GM10248 (cell line): ENCODE data around the gene TUBGCP2.

ENCODE experiments used
- CTCF ChIA-PET: fragments of 300-600 bp; sonication (Branson Sonifier 250); formaldehyde crosslinking; extraction: SDS; loops from one replicate; lab custom pipeline; 2021; ENCODE audit warnings: antibody characterized with exemption; lab: Yijun Ruan, JAX
- POLR2A ChIA-PET: fragments of 350-650 bp; sonication (Branson Sonifier 250); formaldehyde crosslinking; extraction: SDS; loops from one replicate; lab custom pipeline; 2020; ENCODE audit warnings: antibody characterized with exemption; lab: Yijun Ruan, JAX
- DNase-seq: peaks from one replicate; pipeline ENCODE4 v3.0.0; 2012; ENCODE audit errors: extremely low spot score
- CTCF ChIP-seq: IDR thresholded peaks from 2 replicates; pipeline ENCODE4 v1.5.1; 2012; ENCODE audit warnings: mild to moderate bottlenecking, low read depth; ENCODE audit errors: extremely low read depth, missing control alignments, control extremely low read depth

TUBGCP2 gene

GRCh38 chr10:133315847-133316246, 7.2 kb upstream of the TUBGCP2 start:
- POLR2A ChIA-PET = no interaction called here
- TF ChIP-seq CTCF = no peak
- no peak for DNase-seq
- CTCF ChIA-PET = interaction anchor here (0.7 to 4.2 kb wide), 9 partner anchors 8 to 182 kb away, joined by 3 to 44 read pairs (median 3); no protein-coding TSS in a partner anchor

DNA sequence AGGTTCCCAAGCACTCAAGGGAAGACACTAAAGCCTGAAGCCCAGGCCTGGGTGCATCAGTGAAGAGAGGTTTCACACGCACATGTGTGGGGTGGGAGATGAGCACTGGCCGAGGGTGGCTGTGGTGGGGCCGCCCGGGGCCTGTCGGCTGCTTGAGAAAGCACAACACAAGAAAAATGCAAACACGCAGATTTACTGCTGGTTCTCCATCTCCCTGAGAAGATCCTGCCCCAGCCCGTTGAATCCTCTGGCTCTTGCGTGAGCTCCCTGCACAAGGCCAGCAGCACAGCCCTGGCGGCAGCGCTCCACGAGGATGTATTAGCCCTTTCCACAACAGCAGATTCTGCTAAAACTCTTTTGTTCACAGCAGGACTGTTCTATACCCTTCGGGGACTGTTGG, 6.2 kb upstream of the TUBGCP2 start:
- DNase-seq = no peak
- ChIA-PET CTCF (interaction anchor here (1.0 to 4.2 kb wide), 8 partner anchors 9 to 183 kb away, joined by 3 to 44 read pairs (median 5); no protein-coding TSS in a partner anchor), POLR2A (interaction anchor here (0.7 kb wide), 1 partner anchor 32 kb away, joined by 5 read pairs; no protein-coding TSS in a partner anchor)
- TF ChIP-seq CTCF = no peak

DNA sequence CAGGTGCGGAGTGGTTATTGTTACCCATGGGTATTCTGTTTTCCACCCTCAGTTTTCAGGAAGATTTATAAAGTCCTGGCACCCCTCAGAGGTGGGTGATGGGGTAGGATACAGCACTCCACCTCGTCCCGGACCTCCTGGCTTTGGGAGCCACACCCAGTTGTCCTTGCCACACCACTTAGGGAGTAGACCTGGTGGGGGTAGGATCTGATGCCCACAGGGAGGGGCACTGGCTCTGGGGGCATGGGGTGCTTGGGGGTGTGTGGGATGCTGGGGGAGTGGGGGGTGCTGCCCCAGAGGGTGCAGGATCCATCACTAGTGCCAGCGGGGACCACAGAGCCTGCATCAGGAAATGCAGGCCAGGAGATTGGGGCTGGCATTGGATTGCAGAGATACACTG, 4.5 kb upstream of the TUBGCP2 start:
- TF ChIP-seq CTCF = no peak
- no peak for DNase-seq
- ChIA-PET CTCF (interaction anchor here (1.0 to 4.2 kb wide), 5 partner anchors 9 to 77 kb away, joined by 3 to 44 read pairs (median 4); no protein-coding TSS in a partner anchor), POLR2A (no interaction called here)

DNA sequence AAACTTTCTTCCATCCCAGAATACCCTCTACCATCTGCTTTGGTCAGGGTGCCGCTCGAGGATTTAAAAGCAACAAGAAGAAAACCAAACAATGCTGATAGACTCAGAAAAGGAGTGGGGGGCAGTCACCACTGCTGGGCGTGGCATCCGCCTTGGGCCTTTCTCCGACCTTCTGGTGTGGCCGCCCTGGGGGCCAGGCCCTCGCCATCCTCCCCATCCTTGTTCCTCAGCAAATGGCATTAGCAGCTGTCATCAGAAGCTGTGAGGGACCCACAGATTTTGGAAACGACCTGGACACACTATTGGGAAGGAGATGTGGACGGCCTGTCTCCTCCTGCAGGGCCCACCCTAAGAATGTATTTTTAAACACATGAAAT, 4.1 kb upstream of the TUBGCP2 start:
- DNase-seq = no peak
- ChIA-PET CTCF (interaction anchor here (1.2 to 4.2 kb wide), 3 partner anchors 11 to 77 kb away, joined by 3 to 44 read pairs (median 13); no protein-coding TSS in a partner anchor), POLR2A (no interaction called here)
- TF ChIP-seq CTCF = no peak

DNA sequence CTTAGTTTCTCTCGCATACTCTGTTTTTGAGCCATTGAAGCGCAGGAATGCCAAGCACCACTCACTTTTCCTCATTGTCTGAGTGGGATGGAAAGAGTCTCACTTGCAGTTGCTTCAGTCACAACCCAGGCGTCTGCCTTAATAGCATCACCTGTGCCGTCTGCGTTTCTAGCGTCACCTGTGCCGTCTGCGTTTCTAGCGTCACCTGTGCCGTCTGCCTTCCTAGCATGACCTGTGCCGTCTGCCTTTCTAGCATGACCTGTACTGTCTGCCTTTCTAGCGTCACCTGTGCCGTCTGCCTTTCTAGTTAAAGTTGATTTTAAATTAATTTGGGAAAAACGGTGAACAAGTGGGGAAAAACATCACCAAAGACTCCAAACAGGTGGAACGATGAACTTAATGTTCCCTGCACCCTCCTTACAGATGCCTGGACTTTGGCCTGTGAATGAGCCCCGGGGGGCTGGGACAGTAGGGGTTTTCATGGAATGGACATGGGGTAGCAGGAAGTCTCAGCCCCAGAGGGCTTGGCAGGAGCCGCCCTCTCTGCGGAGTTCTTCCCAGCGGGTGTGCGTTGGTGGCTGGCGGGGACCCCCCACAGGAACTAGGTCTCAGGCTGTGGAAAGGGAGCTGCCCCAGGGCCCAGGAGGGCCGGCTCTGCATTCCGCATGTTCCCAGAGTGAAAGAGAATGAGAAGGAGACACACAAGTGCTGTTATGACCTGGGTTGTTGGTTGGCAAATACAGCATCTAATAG, 3.5 kb upstream of the TUBGCP2 start:
- POLR2A ChIA-PET = no interaction called here
- TF ChIP-seq CTCF = no peak
- CTCF ChIA-PET = interaction anchor here (4.2 kb wide), 1 partner anchor 16 kb away, joined by 44 read pairs; no protein-coding TSS in a partner anchor
- no peak for DNase-seq

GRCh38 chr10:133311570-133311969, 2.9 kb upstream of the TUBGCP2 start:
- no peak for TF ChIP-seq CTCF
- CTCF ChIA-PET = no interaction called here
- DNase-seq = no peak
- POLR2A ChIA-PET = no interaction called here
